Left lung (tissue), 10 donors: Measurements from ENCODE around the gene PRPF18. TPM values are rescaled to one million over a fixed set of nuclear protein-coding genes. Genes with fewer than 3 reads are reported as not detected.

Experiments
- ATAC-seq: fragments of 200-7000 bp; cut with Tn5 transposase; one replicate; pipeline ENCODE4 v1.9.1; 2020; ENCODE audit warnings: moderate library complexity
- DNase-seq, 4 donors: peaks; one replicate each; pipeline ENCODE4 v3.0.0-alpha.2; 2013 to 2020
- H3K27ac ChIP-seq, 2 donors: fragments of 200-600 bp; sonication (generic) in 1 of 2; one replicate each; pipeline versions ENCODE4 v1.5.0 to v1.8.0; 2020 to 2021
- H3K27me3 ChIP-seq, 2 donors: fragments of 200-600 bp; sonication (generic) in 1 of 2; one replicate each; pipeline versions ENCODE4 v1.5.0 to v1.8.0; 2020 to 2021
- H3K36me3 ChIP-seq, 2 donors: fragments of 200-600 bp; sonication (generic) in 1 of 2; one replicate each; pipeline versions ENCODE4 v1.5.0 to v1.8.0; 2020 to 2021
- H3K4me1 ChIP-seq, 2 donors: fragments of 200-600 bp; one replicate each; pipeline ENCODE4 v1.8.0; 2021
- H3K4me3 ChIP-seq, 2 donors: fragments of 200-600 bp; sonication (generic) in 1 of 2; one replicate each; pipeline versions ENCODE4 v1.5.0 to v1.8.0; 2020 to 2021; ENCODE audit warnings: mild to moderate bottlenecking in 1 of 2
- H3K9me3 ChIP-seq, 2 donors: fragments of 200-600 bp; sonication (generic) in 1 of 2; one replicate each; pipeline versions ENCODE4 v1.5.0 to v1.8.0; 2020 to 2021
- CTCF ChIP-seq, 2 donors: fragments of 200-600 bp; sonication (generic) in 1 of 2; IDR thresholded peaks; one replicate each; pipeline versions ENCODE4 v1.5.0 to v1.8.0; 2021; ENCODE audit warnings: antibody characterized with exemption in 2 of 2
- intact Hi-C, 2 donors: fragments of 100-400 bp; cut with DNase I; formaldehyde crosslinking; loops; one replicate each; pipeline versions ENCODE4 v1.11.2 to v1.14.2; 2022
- polyA plus RNA-seq, 6 donors: library from polyadenylated mRNA; unstranded; fragments of 120-200 nt; gene quantifications; one replicate each; pipeline ENCODE4 v1.2.1, GENCODE V29; 2013; ENCODE audit not compliant: insufficient read length in 6 of 6
- total RNA-seq, 2 donors: library from RNA; stranded (reverse); fragmentation: NEBNext Ultra II Directional; extraction: Animal tissue kit (Norgen Biotek cat#: 25700); gene quantifications; one replicate each; pipeline ENCODE4 v1.2.1, GENCODE V29; 2021
- donor health status: DM: no; HTN: yes; CAD: no.
- donor health status: DM: no; HTN: no; CAD: no.

Gene PRPF18
- total and polyA plus RNA-seq, 8 donors: 17.0 to 29.1 (median 26.1) TPM

- H3K9me3 ChIP-seq: no peaks in the 10 kb centered on the region
- TF ChIP-seq CTCF (IDR thresholded peaks at IDR 0.05): no peak
- ATAC-seq (peak; percentile 63), DNase-seq (no peak)
- peaks cover 0 to 54% of the 10 kb centered on the region in 2 donors for H3K36me3 ChIP-seq
- H3K27me3 ChIP-seq: no peaks in the 10 kb centered on the region
- no peak overlapping the region for H3K4me3 ChIP-seq
- H3K27ac ChIP-seq: no peak overlapping the region
- intact Hi-C loops: no loop called here
- peaks cover 0 to 10% of the 10 kb centered on the region in 2 donors for H3K4me1 ChIP-seq
Measured at GRCh38 chr10:13669182-13669855, 82.6 kb downstream of the PRPF18 start.

DNA sequence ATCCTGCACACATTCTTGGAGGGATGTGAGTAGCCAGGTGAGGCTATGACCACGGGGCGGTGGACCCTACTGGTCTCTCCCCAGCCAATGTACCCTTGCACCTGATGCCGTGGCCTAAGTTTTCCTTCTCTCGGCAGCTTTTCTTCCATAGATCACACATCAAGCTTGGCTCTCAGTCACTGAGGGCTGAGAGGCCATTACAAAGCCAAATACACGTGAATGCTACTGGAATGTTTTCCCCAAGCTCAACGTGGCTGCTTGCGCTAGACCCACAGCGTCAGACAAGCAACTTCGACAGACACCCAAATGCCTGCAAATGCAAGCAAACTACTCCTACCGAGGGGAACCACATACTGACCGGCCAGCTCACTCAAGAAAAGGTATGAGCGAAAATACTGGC, 83.1 kb downstream of the PRPF18 start:
- H3K27ac ChIP-seq: no peak overlapping the region
- no peaks in the 10 kb centered on the region for H3K9me3 ChIP-seq
- H3K27me3 ChIP-seq: no peaks in the 10 kb centered on the region
- H3K4me3 ChIP-seq: no peak overlapping the region
- ATAC-seq: no peak
- intact Hi-C loops: loop anchor here in 1 of 2 donors (10.0 kb wide), 1 partner anchor 105 kb away; no protein-coding TSS in a partner anchor
- no peak for DNase-seq
- peaks cover 0 to 60% of the 10 kb centered on the region in 2 donors for H3K36me3 ChIP-seq
- H3K4me1 ChIP-seq: peaks cover 0 to 10% of the 10 kb centered on the region in 2 donors
- TF ChIP-seq CTCF (IDR thresholded peaks at IDR 0.05): no peak

DNA sequence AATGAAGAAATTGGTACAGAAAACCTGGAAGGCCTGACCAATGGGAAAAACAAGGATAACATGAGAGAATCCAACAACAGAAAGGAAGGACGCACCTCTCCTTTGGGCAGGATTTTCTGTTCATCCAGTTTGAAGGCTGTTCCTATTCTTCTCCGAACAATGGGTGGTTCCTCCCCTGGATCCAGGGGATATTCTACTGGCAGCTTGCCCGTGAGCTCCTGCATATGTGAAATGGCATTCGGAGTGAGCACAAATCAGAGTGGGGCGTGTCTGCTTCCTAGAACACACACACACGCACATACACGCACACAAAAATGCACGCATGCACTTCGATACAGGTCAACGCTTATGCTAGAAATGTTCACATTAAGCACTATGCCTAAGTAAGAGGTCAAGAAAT, 83.5 kb downstream of the PRPF18 start:
- Histone ChIP-seq H3K27me3 (no peaks in the 10 kb centered on the region), H3K36me3 (peaks cover 0 to 58% of the 10 kb centered on the region in 2 donors), H3K4me3 (no peak overlapping the region), H3K27ac (no peak overlapping the region), H3K4me1 (peaks cover 0 to 10% of the 10 kb centered on the region in 2 donors), H3K9me3 (no peaks in the 10 kb centered on the region)
- intact Hi-C loops: loop anchor here in 1 of 2 donors (10.0 kb wide), 1 partner anchor 104 kb away; no protein-coding TSS in a partner anchor
- TF ChIP-seq CTCF (IDR thresholded peaks at IDR 0.05): no peak
- DNase-seq: no peak
- ATAC-seq: no peak

GRCh38 chr10:13671904-13672303, 85.1 kb downstream of the PRPF18 start:
- Histone ChIP-seq H3K27ac (no peak overlapping the region), H3K4me3 (no peak overlapping the region), H3K27me3 (no peaks in the 10 kb centered on the region), H3K36me3 (peaks cover 0 to 43% of the 10 kb centered on the region in 2 donors), H3K4me1 (peaks cover 0 to 10% of the 10 kb centered on the region in 2 donors), H3K9me3 (no peaks in the 10 kb centered on the region)
- TF ChIP-seq CTCF (IDR thresholded peaks at IDR 0.05): no peak
- ATAC-seq (no peak), DNase-seq (no peak)
- intact Hi-C loops: loop anchor here in 1 of 2 donors (10.0 kb wide), 1 partner anchor 103 kb away; no protein-coding TSS in a partner anchor

GRCh38 chr10:13672548-13672947, 85.8 kb downstream of the PRPF18 start:
- ATAC-seq: no peak
- intact Hi-C loops: loop anchor here in 1 of 2 donors (10.0 kb wide), 1 partner anchor 102 kb away; no protein-coding TSS in a partner anchor

More at GRCh38 chr10:13672548-13672947, 85.8 kb downstream of the PRPF18 start:
- Histone ChIP-seq H3K27me3 (no peaks in the 10 kb centered on the region), H3K9me3 (no peaks in the 10 kb centered on the region), H3K36me3 (peaks cover 0 to 40% of the 10 kb centered on the region in 2 donors), H3K4me3 (no peak overlapping the region), H3K4me1 (peaks cover 0 to 10% of the 10 kb centered on the region in 2 donors), H3K27ac (no peak overlapping the region)
- DNase-seq: peak in 1 of 4 donors; percentile 72
- TF ChIP-seq CTCF (IDR thresholded peaks at IDR 0.05): no peak
